Hypothalamus (tissue), 51 donors: Measurements from ENCODE around the gene NDUFB4.
"Not testable (repeated sequence)": the region's sequence is repeated elsewhere in the genome, so short reads cannot be mapped to it uniquely, and the experiment has no call there.

ENCODE experiments used
- DNase-seq, 51 donors: peaks; one replicate each; lab custom pipeline; 2025; lab: John Stamatoyannopoulos, UW

The NDUFB4 gene

GRCh38 chr3:120636795-120637401, 40.8 kb downstream of the NDUFB4 start:
- no peak for DNase-seq

GRCh38 chr3:120637851-120638559, 41.9 kb downstream of the NDUFB4 start:
- no peak for DNase-seq

GRCh38 chr3:120638820-120639219, 42.7 kb downstream of the NDUFB4 start:
- DNase-seq: not testable (repeated sequence)

GRCh38 chr3:120640231-120640630, 44.1 kb downstream of the NDUFB4 start:
- no peak for DNase-seq

- DNase-seq: no peak
Measured at GRCh38 chr3:120641696-120642246, 45.6 kb downstream of the NDUFB4 start.

GRCh38 chr3:120642368-120642948, 46.3 kb downstream of the NDUFB4 start:
- DNase-seq: no peak

GRCh38 chr3:120645083-120645845, 49.1 kb downstream of the NDUFB4 start:
- DNase-seq: peak in 1 of 51 donors; percentile 49

GRCh38 chr3:120646771-120647432, 50.8 kb downstream of the NDUFB4 start:
- peak in 1 of 51 donors; percentile 34 for DNase-seq

- DNase-seq: no peak
Measured at GRCh38 chr3:120648290-120648689, 52.2 kb downstream of the NDUFB4 start.

GRCh38 chr3:120649830-120650233, 53.7 kb downstream of the NDUFB4 start:
- no peak for DNase-seq

- DNase-seq: no peak
Measured at GRCh38 chr3:120650311-120650710, 54.2 kb downstream of the NDUFB4 start.
